ENCODE data around the gene IL22RA1. TPM values are rescaled to one million over a fixed set of nuclear protein-coding genes. Genes with fewer than 3 reads are reported as not detected.

IL22RA1 gene
- total RNA-seq, 1 donor from 2014 or later = 0.87 TPM

DNA sequence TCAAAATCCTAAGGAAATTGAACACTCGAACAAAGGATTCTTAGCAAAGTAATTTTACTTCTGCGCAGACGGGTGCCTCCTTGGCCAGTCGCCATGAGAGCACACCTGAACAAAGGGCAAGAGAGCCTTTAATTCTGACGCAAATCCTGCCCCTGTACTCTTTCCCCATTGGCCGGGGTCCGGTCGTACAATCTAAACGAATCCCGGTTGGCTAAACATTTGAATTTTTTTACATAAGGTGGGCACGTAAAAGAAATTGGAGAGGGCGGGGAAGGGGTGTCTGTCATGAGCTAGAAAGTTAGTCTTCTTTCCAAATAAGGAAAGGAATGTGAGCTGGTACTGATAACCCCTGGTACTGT lies 8.2 kb upstream of the IL22RA1 start:
- TF ChIP-seq, protein P1, sequence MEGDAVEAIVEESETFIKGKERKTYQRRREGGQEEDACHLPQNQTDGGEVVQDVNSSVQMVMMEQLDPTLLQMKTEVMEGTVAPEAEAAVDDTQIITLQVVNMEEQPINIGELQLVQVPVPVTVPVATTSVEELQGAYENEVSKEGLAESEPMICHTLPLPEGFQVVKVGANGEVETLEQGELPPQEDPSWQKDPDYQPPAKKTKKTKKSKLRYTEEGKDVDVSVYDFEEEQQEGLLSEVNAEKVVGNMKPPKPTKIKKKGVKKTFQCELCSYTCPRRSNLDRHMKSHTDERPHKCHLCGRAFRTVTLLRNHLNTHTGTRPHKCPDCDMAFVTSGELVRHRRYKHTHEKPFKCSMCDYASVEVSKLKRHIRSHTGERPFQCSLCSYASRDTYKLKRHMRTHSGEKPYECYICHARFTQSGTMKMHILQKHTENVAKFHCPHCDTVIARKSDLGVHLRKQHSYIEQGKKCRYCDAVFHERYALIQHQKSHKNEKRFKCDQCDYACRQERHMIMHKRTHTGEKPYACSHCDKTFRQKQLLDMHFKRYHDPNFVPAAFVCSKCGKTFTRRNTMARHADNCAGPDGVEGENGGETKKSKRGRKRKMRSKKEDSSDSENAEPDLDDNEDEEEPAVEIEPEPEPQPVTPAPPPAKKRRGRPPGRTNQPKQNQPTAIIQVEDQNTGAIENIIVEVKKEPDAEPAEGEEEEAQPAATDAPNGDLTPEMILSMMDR (IDR thresholded peaks at IDR 0.05) = no peak
- peaks cover 10% of the 10 kb centered on the region for H3K4me1 ChIP-seq
- intact Hi-C loops (cut with DNase I) = no loop called here
- DNase-seq (no peak), ATAC-seq (no peak)
- H3K36me3 ChIP-seq = no peaks in the 10 kb centered on the region
- no peak overlapping the region for H3K4me3 ChIP-seq
- peaks cover 6% of the 10 kb centered on the region for H3K27me3 ChIP-seq
- H3K27ac ChIP-seq = no peak overlapping the region
- no peaks in the 10 kb centered on the region for H3K9me3 ChIP-seq

GRCh38 chr1:24150234-24151174 lies 7.6 kb upstream of the IL22RA1 start:
- H3K9me3 ChIP-seq = no peaks in the 10 kb centered on the region
- TF ChIP-seq, protein P1 (IDR thresholded peaks at IDR 0.05) = peak; percentile 83
- DNase-seq (peak; percentile 94), ATAC-seq (peak; percentile 98)
- peaks cover 6% of the 10 kb centered on the region for H3K27me3 ChIP-seq
- H3K27ac ChIP-seq = no peak overlapping the region
- H3K36me3 ChIP-seq = no peaks in the 10 kb centered on the region
- intact Hi-C loops (cut with DNase I) = no loop called here
- peaks cover 10% of the 10 kb centered on the region for H3K4me1 ChIP-seq
- H3K4me3 ChIP-seq = no peak overlapping the region

- no peak overlapping the region for H3K4me3 ChIP-seq
- no peak overlapping the region for H3K27ac ChIP-seq
- ATAC-seq (peak; percentile 29), DNase-seq (no peak)
- no peaks in the 10 kb centered on the region for H3K36me3 ChIP-seq
- no peaks in the 10 kb centered on the region for H3K9me3 ChIP-seq
- peaks cover 10% of the 10 kb centered on the region for H3K4me1 ChIP-seq
- H3K27me3 ChIP-seq = peaks cover 6% of the 10 kb centered on the region
- TF ChIP-seq, protein P1 (IDR thresholded peaks at IDR 0.05) = no peak
- intact Hi-C loops (cut with DNase I) = no loop called here
Observed at GRCh38 chr1:24149866-24150233, 6.9 kb upstream of the IL22RA1 start.

GRCh38 chr1:24147816-24148215 lies 4.9 kb upstream of the IL22RA1 start:
- Histone ChIP-seq H3K4me3 (no peak overlapping the region), H3K27me3 (peaks cover 6% of the 10 kb centered on the region), H3K4me1 (peaks cover 10% of the 10 kb centered on the region), H3K36me3 (no peaks in the 10 kb centered on the region), H3K9me3 (no peaks in the 10 kb centered on the region), H3K27ac (no peak overlapping the region)
- no peak for ATAC-seq
- intact Hi-C loops (cut with DNase I) = no loop called here
- TF ChIP-seq, protein P1 (IDR thresholded peaks at IDR 0.05) = no peak
- no peak for DNase-seq

- no peak for DNase-seq
- Histone ChIP-seq H3K4me3 (no peak overlapping the region), H3K9me3 (no peaks in the 10 kb centered on the region), H3K27ac (no peak overlapping the region), H3K27me3 (peaks cover 6% of the 10 kb centered on the region), H3K36me3 (no peaks in the 10 kb centered on the region), H3K4me1 (peaks cover 10% of the 10 kb centered on the region)
- intact Hi-C loops (cut with DNase I) = no loop called here
- no peak for ATAC-seq
- TF ChIP-seq, protein P1 (IDR thresholded peaks at IDR 0.05) = no peak
Observed at GRCh38 chr1:24147194-24147593, 4.3 kb upstream of the IL22RA1 start.

All from upper lobe of right lung (tissue), 1 donor.